HG02759 (cell line): Measurements from ENCODE around the gene CNBD2.
"Not testable (repeated sequence)": the region's sequence is repeated elsewhere in the genome, so short reads cannot be mapped to it uniquely, and the experiment has no call there.

Experiments used
- ATAC-seq: cut with Tn5 transposase; IDR thresholded peaks from one replicate; pipeline ENCODE4 v1.9.1; 2021; ENCODE audit warnings: mild to moderate bottlenecking, moderate library complexity; ENCODE audit not compliant: unreplicated experiment

CNBD2 gene

GRCh38 chr20:36018208-36018988 lies 50.0 kb downstream of the CNBD2 start:
- ATAC-seq = no peak

GRCh38 chr20:36026131-36026530 lies 57.7 kb downstream of the CNBD2 start:
- not testable (repeated sequence) for ATAC-seq

- ATAC-seq = no peak
These were observed 59.9 kb downstream of the CNBD2 start for GRCh38 chr20:36028106-36028808.

- no peak for ATAC-seq
These were observed 61.8 kb downstream of the CNBD2 start for GRCh38 chr20:36030149-36030548.

- no peak for ATAC-seq
These were observed 63.4 kb downstream of the CNBD2 start for GRCh38 chr20:36031806-36032205.

GRCh38 chr20:36034875-36035274 lies 66.5 kb downstream of the CNBD2 start:
- no peak for ATAC-seq

GRCh38 chr20:36035745-36036144 lies 67.4 kb downstream of the CNBD2 start:
- no peak for ATAC-seq

- no peak for ATAC-seq
These were observed 68.3 kb downstream of the CNBD2 start for GRCh38 chr20:36036688-36037087.

- ATAC-seq = no peak
These were observed 72.2 kb downstream of the CNBD2 start for GRCh38 chr20:36040571-36040970.

GRCh38 chr20:36043441-36043840 lies 75.1 kb downstream of the CNBD2 start:
- ATAC-seq = no peak

GRCh38 chr20:36043892-36044515 lies 75.6 kb downstream of the CNBD2 start:
- no peak for ATAC-seq

- ATAC-seq = no peak
These were observed 77.0 kb downstream of the CNBD2 start for GRCh38 chr20:36045373-36045714.

- not testable (repeated sequence) for ATAC-seq
These were observed 77.8 kb downstream of the CNBD2 start for GRCh38 chr20:36046073-36046798.

- ATAC-seq = not testable (repeated sequence)
These were observed 81.0 kb downstream of the CNBD2 start for GRCh38 chr20:36049408-36049807.

- peak; percentile 98 for ATAC-seq
These were observed 82.3 kb downstream of the CNBD2 start for GRCh38 chr20:36050436-36051317.

- ATAC-seq = no peak
These were observed 83.1 kb downstream of the CNBD2 start for GRCh38 chr20:36051318-36052116.

- no peak for ATAC-seq
These were observed 83.7 kb downstream of the CNBD2 start for GRCh38 chr20:36052117-36052513.

GRCh38 chr20:36053863-36054518 lies 85.6 kb downstream of the CNBD2 start:
- ATAC-seq = not testable (repeated sequence)

- ATAC-seq = no peak
These were observed 86.8 kb downstream of the CNBD2 start for GRCh38 chr20:36055145-36055544.
